VCaP (cell line): ENCODE results near the gene RALGAPA2.

Experiments used
- H3K27ac ChIP-seq: fragments of 450-650 bp; 2 replicates; pipeline ENCODE4 v1.5.1; 2017
- CTCF ChIP-seq: fragments of 450-650 bp; conservative IDR thresholded peaks from 2 replicates; pipeline ENCODE4 v1.5.1; 2017; ENCODE audit warnings: mild to moderate bottlenecking, moderate library complexity

Gene RALGAPA2

GRCh38 chr20:20466341-20466879, 246.0 kb downstream of the RALGAPA2 start:
- H3K27ac ChIP-seq: peak overlapping the region; percentile 6; the same call in 1 of the 2 replicates
- TF ChIP-seq CTCF: no peak

GRCh38 chr20:20465252-20465651, 247.2 kb downstream of the RALGAPA2 start:
- no peak overlapping the region; the same call in 1 of the 2 replicates for H3K27ac ChIP-seq
- TF ChIP-seq CTCF: peak; percentile 54

- no peak for TF ChIP-seq CTCF
- H3K27ac ChIP-seq: no peak overlapping the region
Observed at GRCh38 chr20:20463933-20464374, 248.5 kb downstream of the RALGAPA2 start.

GRCh38 chr20:20462185-20462584, 250.3 kb downstream of the RALGAPA2 start:
- no peak for TF ChIP-seq CTCF
- H3K27ac ChIP-seq: peak overlapping the region; percentile 37

GRCh38 chr20:20461551-20461950, 250.9 kb downstream of the RALGAPA2 start:
- H3K27ac ChIP-seq: peak overlapping the region; percentile 37
- no peak for TF ChIP-seq CTCF

- no peak for TF ChIP-seq CTCF
- H3K27ac ChIP-seq: peak overlapping the region; percentile 41
Observed at GRCh38 chr20:20459726-20460125, 252.7 kb downstream of the RALGAPA2 start.

GRCh38 chr20:20457392-20458126, 254.9 kb downstream of the RALGAPA2 start:
- no peak for TF ChIP-seq CTCF
- H3K27ac ChIP-seq: peak overlapping the region; percentile 93
